ENCODE results near the gene MLXIPL. TPM values are rescaled to one million over a fixed set of nuclear protein-coding genes. Genes with fewer than 3 reads are reported as not detected.

The MLXIPL gene
- total and polyA plus RNA-seq, 2 of the 8 experiments (the other 6 are each of a cell fraction or from before 2014, with no cell fraction given) = 9.4 to 10.6 TPM

GRCh38 chr7:73649576-73649975, 25.3 kb upstream of the MLXIPL start:
- Histone ChIP-seq H2BK15ac (ENCODE audit: low read length) (no peak overlapping the region), H3K79me2 (ENCODE audit: control insufficient read depth in 1 of 2, insufficient read depth in 2 of 2, low read length in 2 of 2) (no peaks in the 10 kb centered on the region), H3K4me1 (replicated peaks in 1 of 4; ENCODE audit: control insufficient read depth in 3 of 4, insufficient read depth in 4 of 4, low read length in 3 of 4) (peaks cover 0 to 14% (median 7%) of the 10 kb centered on the region in 4 experiments; a peak in 6 of 7 replicates), H3K36me3 (ENCODE audit: control insufficient read depth in 2 of 4, insufficient read depth in 4 of 4, low read length in 3 of 4) (no peaks in the 10 kb centered on the region), H3K27ac (ENCODE audit: low read depth, low read length) (no peak overlapping the region), H3K4me3 (ENCODE audit: extremely low read depth in 1 of 4, insufficient read depth in 2 of 4, low read depth in 3 of 4, low read length in 4 of 4) (no peak overlapping the region), H3K23me2 (ENCODE audit: low read depth, low read length) (peaks cover 8% of the 10 kb centered on the region; the same call in 1 of the 2 replicates), H4K8ac (ENCODE audit: extremely low read depth, insufficient read depth, low read length) (no peak overlapping the region; the same call in 1 of the 2 replicates), H2BK20ac (ENCODE audit: low read length) (no peak overlapping the region), H4K91ac (replicated peaks; ENCODE audit: insufficient read length, low read length) (no peak overlapping the region), H2BK5ac (ENCODE audit: low read depth, low read length) (no peak overlapping the region), H2BK12ac (ENCODE audit: low read depth, low read length) (peak overlapping the region; percentile 60; the same call in 1 of the 2 replicates), H3K9me3 (ENCODE audit: insufficient read depth in 2 of 2, low read depth in 1 of 2, low read length in 1 of 2) (no peaks in the 10 kb centered on the region), H3K18ac (ENCODE audit: extremely low read depth, low read length) (no peak overlapping the region), H3K23ac (ENCODE audit: insufficient read length) (no peak overlapping the region), H3K4ac (replicated peaks; ENCODE audit: insufficient read length, low read depth, low read length) (no peak overlapping the region), H3K79me1 (ENCODE audit: low read depth, low read length) (no peaks in the 10 kb centered on the region), H4K5ac (ENCODE audit: insufficient read length, low read depth, low read length) (no peak overlapping the region), H3K4me2 (ENCODE audit: insufficient read depth in 1 of 2, low read depth in 2 of 2, low read length in 2 of 2) (no peak overlapping the region), H3K56ac (replicated peaks; ENCODE audit: insufficient read length, low read depth, low read length) (no peak overlapping the region), H4K20me1 (replicated peaks in 1 of 2; ENCODE audit: control insufficient read depth in 1 of 2, insufficient read depth in 2 of 2, low read length in 2 of 2) (no peaks in the 10 kb centered on the region), H2AK5ac (ENCODE audit: low read depth, low read length) (no peak overlapping the region), H3K9ac (replicated peaks in 1 of 4; ENCODE audit: extremely low read depth in 1 of 4, low read depth in 3 of 4, low read length in 3 of 4) (no peak overlapping the region), H2AFZ (ENCODE audit: low read length) (no peak overlapping the region), H3K14ac (ENCODE audit: insufficient read length) (no peak overlapping the region), H2BK120ac (replicated peaks; ENCODE audit: low read depth, low read length) (no peak overlapping the region), H3K27me3 (replicated peaks in 1 of 4; ENCODE audit: control insufficient read depth in 3 of 4, extremely low read depth in 1 of 4, insufficient read depth in 3 of 4, low read length in 3 of 4) (peaks cover 0 to 30% (median 25%) of the 10 kb centered on the region in 4 experiments; a peak in 6 of 7 replicates)
- CTCF ChIA-PET (ENCODE audit: partially characterized antibody) = interaction anchor here (0.8 to 1.1 kb wide), 3 partner anchors 8 to 76 kb away, joined by 3 read pairs; no protein-coding TSS in a partner anchor
- no peak for DNase-seq (ENCODE audit: low read depth in 1 of 2, low spot score in 2 of 2)
- WGBS, 2 experiments (ENCODE audit: extremely low coverage in 1 of 2, insufficient coverage in 1 of 2, insufficient read length in 1 of 2, insufficient replicate concordance in 2 of 2, low coverage in 1 of 2, low lambda C conversion rate in 2 of 2, missing lambda C conversion rate in 1 of 2) = 66% methylated on average over 9 of the region's 9 CpGs; no CpG with 5 or more reads in 1 of the 2 experiments
- POLR2A ChIA-PET (ENCODE audit: partially characterized antibody) = no interaction called here
- FAIRE-seq = no peak
- TF ChIP-seq CTCF (IDR thresholded peaks at IDR 0.05; ENCODE audit: control extremely low read depth in 1 of 3, insufficient read depth in 1 of 3, low read depth in 1 of 3, low read length in 3 of 3) (no peak), JUN (IDR thresholded peaks at IDR 0.05; ENCODE audit: low read depth, low read length) (no peak)
